ENCODE results near the gene LYL1. TPM values are rescaled to one million over a fixed set of nuclear protein-coding genes. Genes with fewer than 3 reads are reported as not detected.
A peak's percentile ranks its signal among the peaks of the same experiment; 100 is the strongest.
"Not testable (repeated sequence)": the region's sequence is repeated elsewhere in the genome, so short reads cannot be mapped to it uniquely, and the experiment has no call there.

The LYL1 gene
- total and polyA plus RNA-seq, 8 donors = 5.3 to 32.9 (median 9.9) TPM

GRCh38 chr19:13150187-13150930 lies 47.7 kb upstream of the LYL1 start, which contains the start of the genes IER2 and STX10:
Gene IER2 (plus strand): TSS chr19:13150411. CDS start chr19:13153187, 2,776 bp downstream.
Gene STX10 (minus strand): TSS chr19:13150375. CDS start chr19:13150173, 202 bp downstream.
- ATAC-seq = peak; percentile 66
- H3K4me1 ChIP-seq = peaks cover 9 to 37% of the 10 kb centered on the region in 2 donors
- peak; percentile 94 to 98 (median 97) for DNase-seq
- peak within 1 kb of the TSS; percentile 85 to 100 for H3K4me3 ChIP-seq
- peaks cover 0 to 2% of the 10 kb centered on the region in 2 donors for H3K36me3 ChIP-seq
- peak within 1 kb of the TSS; percentile 96 to 97 for H3K27ac ChIP-seq
- H3K27me3 ChIP-seq = no peaks in the 10 kb centered on the region
- intact Hi-C loops (cut with DNase I) = no loop called here
- no peaks in the 10 kb centered on the region for H3K9me3 ChIP-seq
- TF ChIP-seq CTCF (IDR thresholded peaks at IDR 0.05) = peak; percentile 26 to 50

DNA sequence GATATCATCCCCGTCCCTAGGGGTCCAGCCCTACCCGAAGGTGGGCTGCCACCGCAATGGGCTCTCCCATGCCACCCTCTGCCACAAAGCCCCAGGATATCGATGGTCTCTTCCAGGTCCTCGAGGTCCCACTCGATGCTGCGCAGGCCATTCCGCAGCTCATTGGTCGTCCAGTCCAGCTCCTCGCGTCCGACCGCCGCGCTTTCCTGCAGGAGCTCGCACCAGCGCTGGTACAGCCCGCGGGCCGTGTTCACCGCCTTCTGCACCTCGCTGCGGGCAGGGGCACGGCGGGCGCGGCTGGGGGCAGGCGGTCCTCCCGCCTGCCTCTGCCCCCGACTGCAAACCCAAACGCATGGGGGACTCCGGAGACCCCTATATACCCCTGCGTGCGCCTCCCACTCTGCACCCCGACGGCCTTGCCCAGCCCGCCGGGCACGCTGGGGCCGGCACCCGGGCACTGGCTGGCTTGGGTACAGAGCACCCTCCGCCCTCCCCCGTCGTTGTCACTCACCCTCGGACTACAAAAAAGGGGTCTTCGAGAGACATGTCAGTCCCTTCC lies 47.0 kb upstream of the LYL1 start:
- H3K9me3 ChIP-seq = no peaks in the 10 kb centered on the region
- no peak for TF ChIP-seq CTCF (IDR thresholded peaks at IDR 0.05)
- peaks cover 4 to 43% of the 10 kb centered on the region in 2 donors for H3K4me1 ChIP-seq
- DNase-seq (peak; percentile 45 to 92 (median 60)), ATAC-seq (peak; percentile 3)
- H3K36me3 ChIP-seq = peaks cover 0 to 9% of the 10 kb centered on the region in 2 donors
- H3K4me3 ChIP-seq = peak overlapping the region; percentile 85 to 100
- H3K27ac ChIP-seq = peak overlapping the region; percentile 96 to 97
- intact Hi-C loops (cut with DNase I) = no loop called here
- no peaks in the 10 kb centered on the region for H3K27me3 ChIP-seq

GRCh38 chr19:13149173-13149627 lies 46.5 kb upstream of the LYL1 start:
- intact Hi-C loops (cut with DNase I); H3K9me3 ChIP-seq; H3K27me3 ChIP-seq; ATAC-seq: not testable (repeated sequence)
- H3K27ac ChIP-seq = peak overlapping the region; percentile 96 to 97
- H3K36me3 ChIP-seq = peaks cover 0 to 14% of the 10 kb centered on the region in 2 donors
- peak in 1 of 4 donors; percentile 53 for DNase-seq
- peaks cover 4 to 48% of the 10 kb centered on the region in 2 donors for H3K4me1 ChIP-seq
- H3K4me3 ChIP-seq = peak overlapping the region; percentile 85 to 100

- Histone ChIP-seq H3K27ac (peak overlapping the region; percentile 39 to 97), H3K36me3 (peaks cover 0 to 23% of the 10 kb centered on the region in 2 donors), H3K9me3 (no peaks in the 10 kb centered on the region), H3K4me1 (peaks cover 4 to 65% of the 10 kb centered on the region in 2 donors), H3K4me3 (peak overlapping the region in 1 of 2 donors; percentile 100), H3K27me3 (no peaks in the 10 kb centered on the region)
- no peak for TF ChIP-seq CTCF (IDR thresholded peaks at IDR 0.05)
- DNase-seq (peak in 2 of 4 donors; percentile 63 to 88), ATAC-seq (no peak)
- intact Hi-C loops (cut with DNase I) = no loop called here
Measured at GRCh38 chr19:13146763-13147563, 44.3 kb upstream of the LYL1 start.

- no peak for DNase-seq
- H3K4me1 ChIP-seq = peaks cover 0 to 34% of the 10 kb centered on the region in 2 donors
- H3K27ac ChIP-seq = no peak overlapping the region
- TF ChIP-seq CTCF (IDR thresholded peaks at IDR 0.05) = no peak
- no peak for ATAC-seq
- no peak overlapping the region for H3K4me3 ChIP-seq
- H3K36me3 ChIP-seq = peaks cover 0 to 72% of the 10 kb centered on the region in 2 donors
- H3K27me3 ChIP-seq = no peaks in the 10 kb centered on the region
- intact Hi-C loops (cut with DNase I) = no loop called here
- no peaks in the 10 kb centered on the region for H3K9me3 ChIP-seq
Measured at GRCh38 chr19:13139633-13140311, 37.1 kb upstream of the LYL1 start.

Measured in left lung (tissue), 10 donors.